Lung (tissue), 12 donors: ENCODE measurements around the gene NUBP1. TPM values are rescaled to one million over a fixed set of nuclear protein-coding genes. Genes with fewer than 3 reads are reported as not detected.
"Not testable (repeated sequence)": the region's sequence is repeated elsewhere in the genome, so short reads cannot be mapped to it uniquely, and the experiment has no call there.

Source experiments
- ATAC-seq: fragments of 200-7000 bp; cut with Tn5 transposase; one replicate; pipeline ENCODE4 v1.9.1; 2020; ENCODE audit warnings: moderate number of reproducible peaks; ENCODE audit not compliant: insufficient read depth, low FRiP score
- DNase-seq, 3 donors: peaks; one replicate each; pipeline ENCODE4 v3.0.0-alpha.2; 2013 to 2017
- H3K27ac ChIP-seq, 2 donors: one replicate each; pipeline ENCODE4 v1.5.1; 2013; ENCODE audit warnings: mild to moderate bottlenecking in 2 of 2, moderate library complexity in 2 of 2, control low read depth in 1 of 2, inconsistent platforms in 1 of 2, low read depth in 1 of 2, low read length in 1 of 2
- H3K27me3 ChIP-seq, 3 donors: one replicate each; pipeline ENCODE4 v1.5.1; 2013; ENCODE audit warnings: low read length in 2 of 3; ENCODE audit not compliant: control insufficient read depth in 3 of 3, insufficient read depth in 3 of 3
- H3K36me3 ChIP-seq, 4 donors: one replicate each; pipeline ENCODE4 v1.5.1; 2013; ENCODE audit warnings: low read length in 4 of 4, mild to moderate bottlenecking in 1 of 4, moderate library complexity in 1 of 4; ENCODE audit not compliant: control insufficient read depth in 4 of 4, insufficient read depth in 4 of 4
- H3K4me1 ChIP-seq, 5 donors: one replicate each; pipeline ENCODE4 v1.5.1; 2013; ENCODE audit warnings: low read length in 5 of 5, mild to moderate bottlenecking in 2 of 5, moderate library complexity in 1 of 5; ENCODE audit not compliant: control insufficient read depth in 5 of 5, insufficient read depth in 5 of 5
- H3K4me3 ChIP-seq: one replicate; pipeline ENCODE4 v1.5.1; 2013; ENCODE audit warnings: mild to moderate bottlenecking, control low read depth, moderate library complexity
- H3K9ac ChIP-seq, 2 donors: one replicate each; pipeline ENCODE4 v1.5.1; 2013; ENCODE audit warnings: low read length in 2 of 2, control low read depth in 1 of 2; ENCODE audit not compliant: insufficient read depth in 1 of 2
- H3K9me3 ChIP-seq, 4 donors: one replicate each; pipeline ENCODE4 v1.5.1; 2013; ENCODE audit warnings: low read length in 3 of 4, mild to moderate bottlenecking in 1 of 4, moderate library complexity in 1 of 4; ENCODE audit not compliant: control insufficient read depth in 4 of 4, insufficient read depth in 3 of 4
- WGBS, 2 donors: extraction: QIAGEN DNeasy Blood & Tissue Kit; methylation state at CpG; one replicate each; pipeline ENCODE4 v1.1.7; 2013; 5-methylcytosine and 5-hydroxymethylcytosine counted together
- polyA plus RNA-seq, 2 donors: library from polyadenylated mRNA; stranded (reverse); fragments of 200-250 nt; gene quantifications; one replicate each; pipeline ENCODE4 v1.2.1, GENCODE V29; 2013
- total RNA-seq, 2 donors: library from RNA; depleted of rRNA in 1 of 2; stranded (reverse); fragments of >200 nt in 1 of 2; gene quantifications; one replicate each; pipeline ENCODE4 v1.2.1, GENCODE V29; 2014 to 2021
- TF ChIP-seq, protein P1 (sequence below): IDR thresholded peaks from 2 replicates; pipeline ENCODE4 v1.5.1; 2012; ENCODE audit warnings: mild to moderate bottlenecking; ENCODE audit errors: control extremely low read depth, extremely low read depth
- donor health status: control.
- donor health status: control.
- donor health status: Bipolar disorder and iron deficiency.
- donor health status: healthy.
- donor health status: DM: yes; HTN: yes; CAD: no.

Gene NUBP1
- total and polyA plus RNA-seq, 4 donors = 28.4 to 44.2 (median 41.1) TPM

DNA sequence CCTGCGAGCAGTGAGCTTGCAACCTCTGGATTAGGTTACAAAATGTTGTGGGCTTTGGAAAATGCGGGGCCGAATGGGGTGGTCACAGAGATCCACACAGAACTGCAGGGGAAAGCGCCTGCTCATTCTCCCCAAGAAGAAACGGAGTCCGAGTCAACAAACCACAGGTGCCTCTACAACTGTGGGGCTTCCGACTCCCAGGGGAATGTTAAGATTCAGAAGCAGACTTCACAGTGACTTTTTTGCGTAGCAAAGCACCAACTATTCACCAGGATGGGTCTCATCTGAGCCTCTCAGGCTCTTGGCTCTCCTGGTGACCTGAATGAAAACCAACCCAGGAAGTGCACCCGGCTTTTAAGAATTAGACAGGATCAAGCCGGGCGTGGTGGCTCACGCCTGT lies 33.7 kb downstream of the NUBP1 start:
- H3K4me1 ChIP-seq = no peaks in the 10 kb centered on the region
- no peak overlapping the region for H3K9ac ChIP-seq
- peaks cover 0 to 4% (median 2%) of the 10 kb centered on the region in 4 donors for H3K36me3 ChIP-seq
- TF ChIP-seq, protein P1, sequence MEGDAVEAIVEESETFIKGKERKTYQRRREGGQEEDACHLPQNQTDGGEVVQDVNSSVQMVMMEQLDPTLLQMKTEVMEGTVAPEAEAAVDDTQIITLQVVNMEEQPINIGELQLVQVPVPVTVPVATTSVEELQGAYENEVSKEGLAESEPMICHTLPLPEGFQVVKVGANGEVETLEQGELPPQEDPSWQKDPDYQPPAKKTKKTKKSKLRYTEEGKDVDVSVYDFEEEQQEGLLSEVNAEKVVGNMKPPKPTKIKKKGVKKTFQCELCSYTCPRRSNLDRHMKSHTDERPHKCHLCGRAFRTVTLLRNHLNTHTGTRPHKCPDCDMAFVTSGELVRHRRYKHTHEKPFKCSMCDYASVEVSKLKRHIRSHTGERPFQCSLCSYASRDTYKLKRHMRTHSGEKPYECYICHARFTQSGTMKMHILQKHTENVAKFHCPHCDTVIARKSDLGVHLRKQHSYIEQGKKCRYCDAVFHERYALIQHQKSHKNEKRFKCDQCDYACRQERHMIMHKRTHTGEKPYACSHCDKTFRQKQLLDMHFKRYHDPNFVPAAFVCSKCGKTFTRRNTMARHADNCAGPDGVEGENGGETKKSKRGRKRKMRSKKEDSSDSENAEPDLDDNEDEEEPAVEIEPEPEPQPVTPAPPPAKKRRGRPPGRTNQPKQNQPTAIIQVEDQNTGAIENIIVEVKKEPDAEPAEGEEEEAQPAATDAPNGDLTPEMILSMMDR = no peak
- H3K4me3 ChIP-seq = no peak overlapping the region
- WGBS, 2 donors = 94 to 95% methylated on average over 12 of the region's 12 CpGs
- no peak for ATAC-seq
- no peaks in the 10 kb centered on the region for H3K27me3 ChIP-seq
- H3K9me3 ChIP-seq = no peaks in the 10 kb centered on the region
- no peak overlapping the region for H3K27ac ChIP-seq
- DNase-seq = no peak

GRCh38 chr16:10779908-10780307 lies 36.3 kb downstream of the NUBP1 start:
- WGBS, 2 donors = 97 to 99% methylated on average over 6 of the region's 6 CpGs
- not testable (repeated sequence) for H3K4me1 ChIP-seq, H3K36me3 ChIP-seq, H3K9me3 ChIP-seq, H3K4me3 ChIP-seq, H3K27me3 ChIP-seq, DNase-seq, H3K27ac ChIP-seq, ATAC-seq, H3K9ac ChIP-seq

DNA sequence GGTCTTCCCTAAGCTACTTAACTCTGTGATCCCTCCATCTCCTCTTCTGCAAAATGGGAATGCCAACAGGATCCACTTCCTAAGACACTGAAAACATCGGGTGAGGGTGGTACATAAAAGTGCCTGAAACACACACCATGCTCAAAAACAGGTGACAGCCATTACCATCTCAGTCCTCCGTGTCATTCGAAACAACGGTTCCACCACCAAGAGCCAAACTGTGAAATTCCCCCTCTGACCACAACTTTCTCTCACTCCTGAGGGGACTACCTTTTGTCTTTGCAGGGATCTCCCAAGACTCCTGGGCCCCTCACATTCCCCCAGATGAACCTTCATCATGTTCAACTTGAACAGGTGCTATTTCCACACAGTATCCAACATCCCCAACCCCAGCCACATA lies 37.0 kb downstream of the NUBP1 start:
- WGBS, 2 donors = 86 to 91% methylated on average over 4 of the region's 4 CpGs
- TF ChIP-seq, protein P1 = no peak
- DNase-seq (no peak), ATAC-seq (no peak)
- no peaks in the 10 kb centered on the region for H3K27me3 ChIP-seq
- no peak overlapping the region for H3K4me3 ChIP-seq
- no peaks in the 10 kb centered on the region for H3K4me1 ChIP-seq
- no peaks in the 10 kb centered on the region for H3K9me3 ChIP-seq
- H3K27ac ChIP-seq = no peak overlapping the region
- no peak overlapping the region for H3K9ac ChIP-seq
- H3K36me3 ChIP-seq = no peaks in the 10 kb centered on the region

DNA sequence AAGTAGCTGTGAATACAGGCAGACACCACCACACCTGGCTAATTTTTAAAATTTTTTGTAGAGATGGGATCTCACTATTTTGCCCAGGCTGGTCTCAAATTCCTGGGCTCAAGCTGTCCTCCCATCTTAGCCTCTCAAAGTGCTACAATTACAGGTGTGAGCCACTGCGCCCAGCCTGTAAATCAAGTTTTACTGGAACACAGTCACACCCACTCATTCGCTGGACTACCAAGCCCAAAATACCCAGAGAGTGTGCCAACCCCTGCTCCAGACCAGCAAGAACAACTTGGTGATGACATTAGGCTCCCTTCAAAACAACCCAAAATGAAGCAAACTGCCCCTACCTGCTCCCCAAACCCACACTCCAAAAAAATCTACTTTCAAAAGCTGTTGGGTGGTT lies 39.0 kb downstream of the NUBP1 start:
- H3K27ac ChIP-seq = no peak overlapping the region
- no peak overlapping the region for H3K4me3 ChIP-seq
- no peaks in the 10 kb centered on the region for H3K36me3 ChIP-seq
- 75 to 85% methylated on average over 2 of the region's 2 CpGs for WGBS, 2 donors
- no peaks in the 10 kb centered on the region for H3K9me3 ChIP-seq
- DNase-seq (no peak), ATAC-seq (no peak)
- H3K27me3 ChIP-seq = no peaks in the 10 kb centered on the region
- TF ChIP-seq, protein P1 = no peak
- H3K4me1 ChIP-seq = no peaks in the 10 kb centered on the region
- no peak overlapping the region for H3K9ac ChIP-seq
